Endodermal cell (in vitro differentiated cells): ENCODE results near the gene NUP98. TPM values are rescaled to one million over a fixed set of nuclear protein-coding genes. Genes with fewer than 3 reads are reported as not detected.

Experiments
- DNase-seq: peaks from one replicate; pipeline ENCODE4 v3.0.0-alpha.2; 2017
- H3K27ac ChIP-seq: 2 replicates; pipeline ENCODE4 v1.5.1; 2013; ENCODE audit warnings: mild to moderate bottlenecking, low read depth, low read length, moderate library complexity
- H3K27me3 ChIP-seq: 2 replicates; pipeline ENCODE4 v1.6.1; 2013; ENCODE audit warnings: mild to moderate bottlenecking, low read length, moderate library complexity; ENCODE audit not compliant: insufficient read depth, control insufficient read depth, poor library complexity, severe bottlenecking
- H3K36me3 ChIP-seq: 2 replicates; pipeline ENCODE4 v1.7.0; 2013; ENCODE audit warnings: mild to moderate bottlenecking, low read length, moderate library complexity; ENCODE audit not compliant: control insufficient read depth, insufficient read depth
- H3K4me1 ChIP-seq: one replicate; pipeline ENCODE4 v1.7.0; 2013; ENCODE audit warnings: low read length; ENCODE audit not compliant: control insufficient read depth, insufficient read depth
- H3K4me3 ChIP-seq: 2 replicates; pipeline ENCODE4 v1.5.1; 2013; ENCODE audit warnings: mild to moderate bottlenecking, low read length, moderate library complexity
- H3K9ac ChIP-seq: 2 replicates; pipeline ENCODE4 v1.6.1; 2013; ENCODE audit warnings: mild to moderate bottlenecking, low read length, moderate library complexity; ENCODE audit not compliant: poor library complexity, severe bottlenecking; ENCODE audit errors: extremely low read depth
- H3K9me3 ChIP-seq: 2 replicates; pipeline ENCODE4 v1.6.1; 2013; ENCODE audit warnings: mild to moderate bottlenecking, low read length, moderate library complexity; ENCODE audit not compliant: control insufficient read depth
- H3K27ac Mint-ChIP-seq: 2 replicates; pipeline ENCODE4 v1.8.0; 2020; ENCODE audit warnings: mixed read lengths
- H3K27me3 Mint-ChIP-seq: 2 replicates; pipeline ENCODE4 v1.8.0; 2021; ENCODE audit warnings: mild to moderate bottlenecking, mixed read lengths; ENCODE audit not compliant: insufficient read depth
- H3K36me3 Mint-ChIP-seq: 2 replicates; pipeline ENCODE4 v1.8.0; 2020; ENCODE audit warnings: low read depth, mixed read lengths
- H3K4me1 Mint-ChIP-seq: 2 replicates; pipeline ENCODE4 v1.8.0; 2020; ENCODE audit warnings: mixed read lengths
- H3K4me3 Mint-ChIP-seq: 2 replicates; pipeline ENCODE4 v1.8.0; 2020; ENCODE audit warnings: mild to moderate bottlenecking, moderate library complexity, mixed read lengths
- H3K9me3 Mint-ChIP-seq: 2 replicates; pipeline ENCODE4 v1.8.0; 2020; ENCODE audit warnings: mild to moderate bottlenecking, mixed read lengths
- WGBS, 2 experiments: methylation state at CpG; one replicate each; pipeline versions ENCODE4 v1.1.5 to v1.1.7; 2013; ENCODE audit warnings: missing lambda C conversion rate in 2 of 2, mixed read lengths in 1 of 2; ENCODE audit not compliant: insufficient coverage in 1 of 2, insufficient read length in 1 of 2; 5-methylcytosine and 5-hydroxymethylcytosine counted together
- total RNA-seq, 2 donors: library from RNA; stranded (reverse); fragmentation: NEBNext Ultra II Directional in 1 of 2; extraction: Animal tissue kit (Norgen Biotek cat#: 25700) in 1 of 2; gene quantifications; 2 replicates in 1 of 2; 3 replicates in 1 of 2; pipeline ENCODE4 v1.2.1, GENCODE V29; 2021
- TF ChIP-seq, protein P1 (sequence below): fragments of 200-600 bp; sonication (generic); conservative IDR thresholded peaks from 2 replicates; pipeline ENCODE4 v1.5.0; 2021; ENCODE audit warnings: antibody characterized with exemption, mild to moderate bottlenecking

The NUP98 gene
- total RNA-seq, 2 donors from 2014 or later: 81.6 to 92.6 TPM

DNA sequence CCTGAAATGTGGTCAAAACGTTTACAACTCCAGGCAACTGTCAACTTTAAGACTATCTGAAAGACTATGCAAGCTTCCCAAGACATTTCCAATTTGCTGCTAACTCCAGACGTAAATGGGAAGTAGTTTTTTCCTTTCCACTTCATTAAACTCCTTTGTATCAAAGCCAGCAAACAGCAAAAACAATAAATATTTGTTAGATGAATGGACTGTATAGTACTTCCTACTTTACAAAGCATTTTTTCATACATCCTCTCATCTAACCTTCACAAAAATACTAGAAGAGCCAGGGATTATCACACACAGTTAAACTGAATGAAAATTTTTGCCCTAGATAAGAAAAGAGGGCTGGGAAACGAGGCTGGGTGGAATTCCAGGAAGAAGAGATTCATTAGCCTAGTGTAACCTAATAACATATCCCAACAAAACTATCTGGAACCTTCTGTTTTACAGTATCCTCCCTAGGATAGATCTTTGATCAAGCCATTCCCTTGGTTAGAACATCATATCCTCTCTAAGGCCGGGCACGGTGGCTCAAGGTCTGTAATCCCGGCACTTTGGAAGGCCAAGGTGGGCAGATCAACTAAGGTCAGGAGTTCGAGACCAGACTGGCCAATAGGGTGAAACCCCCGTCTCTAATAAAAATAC, 10.4 kb downstream of the NUP98 start:
- H3K27me3 ChIP-seq: no peaks in the 10 kb centered on the region
- H3K27ac ChIP-seq: peak overlapping the region; percentile 6
- Mint-ChIP-seq H3K27me3 (no peaks in the 10 kb centered on the region), H3K27ac (no peak overlapping the region), H3K4me3 (no peak overlapping the region), H3K36me3 (peaks cover 31% of the 10 kb centered on the region), H3K4me1 (no peaks in the 10 kb centered on the region), H3K9me3 (no peaks in the 10 kb centered on the region)
- 91 to 95% methylated on average over 7 of the region's 8 CpGs for WGBS, 2 experiments
- no peaks in the 10 kb centered on the region for H3K4me1 ChIP-seq
- TF ChIP-seq, protein P1, sequence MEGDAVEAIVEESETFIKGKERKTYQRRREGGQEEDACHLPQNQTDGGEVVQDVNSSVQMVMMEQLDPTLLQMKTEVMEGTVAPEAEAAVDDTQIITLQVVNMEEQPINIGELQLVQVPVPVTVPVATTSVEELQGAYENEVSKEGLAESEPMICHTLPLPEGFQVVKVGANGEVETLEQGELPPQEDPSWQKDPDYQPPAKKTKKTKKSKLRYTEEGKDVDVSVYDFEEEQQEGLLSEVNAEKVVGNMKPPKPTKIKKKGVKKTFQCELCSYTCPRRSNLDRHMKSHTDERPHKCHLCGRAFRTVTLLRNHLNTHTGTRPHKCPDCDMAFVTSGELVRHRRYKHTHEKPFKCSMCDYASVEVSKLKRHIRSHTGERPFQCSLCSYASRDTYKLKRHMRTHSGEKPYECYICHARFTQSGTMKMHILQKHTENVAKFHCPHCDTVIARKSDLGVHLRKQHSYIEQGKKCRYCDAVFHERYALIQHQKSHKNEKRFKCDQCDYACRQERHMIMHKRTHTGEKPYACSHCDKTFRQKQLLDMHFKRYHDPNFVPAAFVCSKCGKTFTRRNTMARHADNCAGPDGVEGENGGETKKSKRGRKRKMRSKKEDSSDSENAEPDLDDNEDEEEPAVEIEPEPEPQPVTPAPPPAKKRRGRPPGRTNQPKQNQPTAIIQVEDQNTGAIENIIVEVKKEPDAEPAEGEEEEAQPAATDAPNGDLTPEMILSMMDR: no peak
- H3K4me3 ChIP-seq: no peak overlapping the region
- H3K9me3 ChIP-seq: no peaks in the 10 kb centered on the region
- no peak for DNase-seq
- H3K9ac ChIP-seq: no peak overlapping the region
- peaks cover 31% of the 10 kb centered on the region for H3K36me3 ChIP-seq

- H3K27me3 Mint-ChIP-seq: no peaks in the 10 kb centered on the region
- TF ChIP-seq, protein P1: no peak
- no peak overlapping the region for H3K9ac ChIP-seq
- peaks cover 41% of the 10 kb centered on the region for H3K36me3 Mint-ChIP-seq
- H3K27me3 ChIP-seq: no peaks in the 10 kb centered on the region
- 91 to 94% methylated on average over 4 of the region's 4 CpGs for WGBS, 2 experiments
- H3K9me3 Mint-ChIP-seq: no peaks in the 10 kb centered on the region
- DNase-seq: no peak
- H3K27ac ChIP-seq: no peak overlapping the region
- no peak overlapping the region for H3K4me3 ChIP-seq
- H3K9me3 ChIP-seq: no peaks in the 10 kb centered on the region
- H3K27ac Mint-ChIP-seq: no peak overlapping the region
- no peak overlapping the region for H3K4me3 Mint-ChIP-seq
- H3K4me1 Mint-ChIP-seq: no peaks in the 10 kb centered on the region
- H3K4me1 ChIP-seq: no peaks in the 10 kb centered on the region
- peaks cover 44% of the 10 kb centered on the region for H3K36me3 ChIP-seq
Measured at GRCh38 chr11:3783611-3784010, 13.7 kb downstream of the NUP98 start.

DNA sequence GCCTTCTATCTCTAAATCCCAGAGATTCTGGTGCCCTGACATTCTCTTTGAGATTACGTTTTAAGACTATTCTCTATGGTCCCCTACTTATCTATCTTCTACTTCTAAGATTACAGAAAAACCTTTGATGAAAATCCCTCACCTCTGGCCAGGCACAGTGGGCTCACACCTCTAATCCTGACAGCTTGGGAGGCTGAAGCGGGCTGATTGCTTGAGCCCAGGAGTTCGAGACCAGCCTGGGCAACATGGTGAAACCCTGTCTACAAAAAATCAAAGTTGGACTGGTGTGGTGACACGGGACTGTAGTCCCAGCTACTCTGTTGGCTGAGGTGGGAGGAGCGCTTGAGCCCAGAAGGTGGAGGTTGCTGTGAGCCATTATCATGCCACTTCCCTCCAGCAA, 14.4 kb downstream of the NUP98 start:
- TF ChIP-seq, protein P1: no peak

More for the DNA sequence above, 14.4 kb downstream of the NUP98 start:
- peak overlapping the region; percentile 76 for H3K27ac Mint-ChIP-seq
- no peaks in the 10 kb centered on the region for H3K9me3 ChIP-seq
- 89% methylated on average over 5 of the region's 5 CpGs for WGBS, 2 experiments
- DNase-seq: peak; percentile 58
- H3K36me3 Mint-ChIP-seq: peaks cover 47% of the 10 kb centered on the region
- H3K9me3 Mint-ChIP-seq: no peaks in the 10 kb centered on the region
- no peaks in the 10 kb centered on the region for H3K27me3 Mint-ChIP-seq
- no peak overlapping the region for H3K4me3 Mint-ChIP-seq
- no peak overlapping the region for H3K9ac ChIP-seq
- H3K27ac ChIP-seq: no peak overlapping the region
- H3K4me3 ChIP-seq: no peak overlapping the region
- H3K27me3 ChIP-seq: no peaks in the 10 kb centered on the region
- H3K36me3 ChIP-seq: peaks cover 51% of the 10 kb centered on the region
- no peaks in the 10 kb centered on the region for H3K4me1 ChIP-seq
- H3K4me1 Mint-ChIP-seq: no peaks in the 10 kb centered on the region
